Body of pancreas (tissue), 4 donors: ENCODE data around the gene TMEM129. TPM values are rescaled to one million over a fixed set of nuclear protein-coding genes. Genes with fewer than 3 reads are reported as not detected.

Experiments
- ATAC-seq: fragments of 150-250 bp; one replicate; pipeline ENCODE4 v1.9.1; 2016
- DNase-seq, 4 donors: peaks; one replicate each; pipeline ENCODE4 v3.0.0-alpha.2; 2019
- H3K27ac ChIP-seq, 4 donors: fragments of 200-600 bp; sonication (generic); 1 replicate in 3 of 4; 2 replicates in 1 of 4; pipeline versions ENCODE4 v1.5.1 to v1.6.1; 2016 to 2019; ENCODE audit warnings: mild to moderate bottlenecking in 1 of 4, mixed read lengths in 1 of 4, moderate library complexity in 1 of 4
- H3K27me3 ChIP-seq, 2 donors: fragments of 200-600 bp; sonication (generic); one replicate each; pipeline ENCODE4 v1.6.0; 2016; ENCODE audit warnings: mild to moderate bottlenecking in 1 of 2
- H3K36me3 ChIP-seq, 2 donors: fragments of 200-600 bp; sonication (generic); replicated peaks in 1 of 2; 2 replicates each; pipeline ENCODE4 v1.5.1; 2016; ENCODE audit warnings: low read depth in 2 of 2; ENCODE audit not compliant: insufficient read depth in 1 of 2
- H3K4me1 ChIP-seq: fragments of 200-600 bp; sonication (generic); one replicate; pipeline ENCODE4 v1.6.0; 2016
- H3K4me3 ChIP-seq, 2 donors: fragments of 200-600 bp; sonication (generic); 1 replicate in 1 of 2; 2 replicates in 1 of 2; pipeline ENCODE4 v1.5.1; 2016 to 2019
- H3K9me3 ChIP-seq, 3 donors: fragments of 200-600 bp; sonication (generic); 1 replicate in 2 of 3; 2 replicates in 1 of 3; pipeline ENCODE4 v1.5.1; 2016
- CTCF ChIP-seq, 7 experiments: fragments of 450-650 bp in 4 of 7; fragments of 200-600 bp in 3 of 7; sonication (generic) in 3 of 7; IDR thresholded peaks; one replicate each; pipeline ENCODE4 v1.5.1; 2016 to 2019; ENCODE audit warnings: antibody characterized with exemption in 7 of 7
- POLR2A ChIP-seq, 3 donors: fragments of 450-650 bp; IDR thresholded peaks; one replicate each; pipeline ENCODE4 v1.6.1; 2016; ENCODE audit warnings: antibody characterized with exemption in 3 of 3, mild to moderate bottlenecking in 2 of 3
- WGBS, 2 donors: methylation state at CpG; one replicate each; pipeline ENCODE4 v1.1.5; 2017; 5-methylcytosine and 5-hydroxymethylcytosine counted together
- intact Hi-C: fragments of 100-400 bp; cut with DNase I; formaldehyde crosslinking; loops from one replicate; pipeline ENCODE4 v1.15.1; 2023
- total RNA-seq, 2 donors: library from RNA; depleted of rRNA; stranded (reverse); fragments of >200 nt; gene quantifications; one replicate each; pipeline ENCODE4 v1.1.0, GENCODE V29; 2016

Gene TMEM129
- total RNA-seq, 2 donors from 2014 or later: 26.7 to 53.1 TPM

- no peaks in the 10 kb centered on the region for H3K36me3 ChIP-seq
- intact Hi-C loops: no loop called here
- H3K27me3 ChIP-seq: no peaks in the 10 kb centered on the region
- ATAC-seq (no peak), DNase-seq (no peak)
- H3K27ac ChIP-seq: no peak overlapping the region
- no peak for TF ChIP-seq CTCF (IDR thresholded peaks at IDR 0.05)
- TF ChIP-seq POLR2A (IDR thresholded peaks at IDR 0.05): no peak
- 95% methylated on average over 10 of the region's 10 CpGs for WGBS, 2 donors
- H3K4me3 ChIP-seq: no peak overlapping the region
- H3K9me3 ChIP-seq: peaks cover 0 to under 1% (median 0%) of the 10 kb centered on the region in 3 donors
- H3K4me1 ChIP-seq: peaks cover 11% of the 10 kb centered on the region
Observed at GRCh38 chr4:1732911-1733310, 11.8 kb upstream of the TMEM129 start.

- H3K27me3 ChIP-seq: no peaks in the 10 kb centered on the region
- no peak for TF ChIP-seq POLR2A (IDR thresholded peaks at IDR 0.05)
- no peak for TF ChIP-seq CTCF (IDR thresholded peaks at IDR 0.05)
- no peak for ATAC-seq
- no peaks in the 10 kb centered on the region for H3K36me3 ChIP-seq
- H3K4me3 ChIP-seq: no peak overlapping the region
- intact Hi-C loops: no loop called here
- H3K9me3 ChIP-seq: no peaks in the 10 kb centered on the region
- no peak for DNase-seq
- no peak overlapping the region for H3K27ac ChIP-seq
- 94% methylated on average over 9 to 10 of the region's 10 CpGs for WGBS, 2 donors
- H3K4me1 ChIP-seq: peaks cover 28% of the 10 kb centered on the region
Observed at GRCh38 chr4:1731180-1731579, 10.1 kb upstream of the TMEM129 start.

GRCh38 chr4:1730532-1731135, 9.5 kb upstream of the TMEM129 start:
- intact Hi-C loops: no loop called here
- DNase-seq (no peak), ATAC-seq (no peak)
- Histone ChIP-seq H3K27me3 (no peaks in the 10 kb centered on the region), H3K27ac (no peak overlapping the region), H3K36me3 (no peaks in the 10 kb centered on the region), H3K9me3 (no peaks in the 10 kb centered on the region), H3K4me3 (no peak overlapping the region), H3K4me1 (peaks cover 34% of the 10 kb centered on the region)
- 94 to 96% methylated on average over 9 to 16 of the region's 16 CpGs for WGBS, 2 donors
- TF ChIP-seq POLR2A (IDR thresholded peaks at IDR 0.05): no peak
- TF ChIP-seq CTCF (IDR thresholded peaks at IDR 0.05): no peak

- H3K9me3 ChIP-seq: no peaks in the 10 kb centered on the region
- no peak overlapping the region for H3K4me3 ChIP-seq
- peaks cover 34% of the 10 kb centered on the region for H3K4me1 ChIP-seq
- H3K27me3 ChIP-seq: no peaks in the 10 kb centered on the region
- DNase-seq (peak in 2 of 4 donors; percentile 60 to 63), ATAC-seq (peak; percentile 10)
- H3K27ac ChIP-seq: peak overlapping the region in 3 of 4 donors; percentile 62 to 73 (median 67)
- H3K36me3 ChIP-seq: no peaks in the 10 kb centered on the region
- peak in 2 of 7 experiments; percentile 16 to 19 for TF ChIP-seq CTCF (IDR thresholded peaks at IDR 0.05)
- no peak for TF ChIP-seq POLR2A (IDR thresholded peaks at IDR 0.05)
- WGBS, 2 donors: 72 to 81% methylated on average over 20 to 31 of the region's 31 CpGs
- intact Hi-C loops: loop anchor here (5.0 kb wide), 1 partner anchor 36 kb away; no protein-coding TSS in a partner anchor
Observed at GRCh38 chr4:1728061-1728980, 7.2 kb upstream of the TMEM129 start.
